ENCODE data around the gene LAIR2. TPM values are rescaled to one million over a fixed set of nuclear protein-coding genes. Genes with fewer than 3 reads are reported as not detected.
A peak's percentile ranks its signal among the peaks of the same experiment; 100 is the strongest.

The LAIR2 gene
- total and polyA plus RNA-seq, 4 donors = 0.19 to 0.24 TPM; not detected in 2

DNA sequence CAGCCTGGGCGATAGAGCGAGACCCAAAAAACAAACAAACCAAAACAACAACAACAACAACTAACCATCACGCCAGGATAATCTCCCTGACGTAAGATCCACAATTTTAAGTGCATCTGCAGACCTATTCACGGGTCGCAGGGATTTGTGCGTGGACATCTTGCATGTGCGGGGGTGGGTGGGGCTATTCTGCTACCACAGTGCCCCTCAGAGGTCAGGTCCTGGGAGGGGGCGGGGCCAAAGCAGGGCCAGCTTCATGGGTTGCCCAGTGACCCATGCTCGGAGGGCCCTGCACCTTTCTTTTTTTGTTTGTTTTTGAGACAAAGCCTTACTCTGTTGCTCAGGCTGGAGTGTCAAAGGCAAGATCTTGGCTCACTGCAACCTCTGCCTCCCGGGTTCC, 26.9 kb upstream of the LAIR2 start:
- no peak for DNase-seq (ENCODE audit: low spot score)
- WGBS = 77% methylated on average over 11 of the region's 11 CpGs
- H3K27me3 ChIP-seq (ENCODE audit: control insufficient read depth in 4 of 4, insufficient read depth in 4 of 4, low read length in 3 of 4) = peaks cover 0 to 5% (median 0%) of the 10 kb centered on the region in 4 donors
- no peaks in the 10 kb centered on the region for H3K9me3 ChIP-seq (ENCODE audit: control insufficient read depth in 4 of 4, low read length in 3 of 4)
- no peak overlapping the region for H3K4me3 ChIP-seq (ENCODE audit: low read depth in 1 of 3, low read length in 3 of 3)
- H3K4me1 ChIP-seq (ENCODE audit: control insufficient read depth in 4 of 4, insufficient read depth in 4 of 4, low read length in 3 of 4) = peaks cover 0 to 4% (median 1%) of the 10 kb centered on the region in 4 donors
- H3K36me3 ChIP-seq (ENCODE audit: control insufficient read depth in 4 of 4, insufficient read depth in 3 of 4, low read depth in 1 of 4, low read length in 3 of 4) = no peaks in the 10 kb centered on the region
- no peak overlapping the region for H3K9ac ChIP-seq (ENCODE audit: low read depth in 1 of 2, low read length in 2 of 2)
- no peak overlapping the region for H3K27ac ChIP-seq (ENCODE audit: low read depth in 1 of 2, low read length in 2 of 2)
- TF ChIP-seq HNF4G (IDR thresholded peaks at IDR 0.05) (no peak), YY1 (IDR thresholded peaks at IDR 0.05) (no peak), RXRA (IDR thresholded peaks at IDR 0.05) (no peak), SP1 (IDR thresholded peaks at IDR 0.05) (no peak), JUND (IDR thresholded peaks at IDR 0.05) (no peak)

DNA sequence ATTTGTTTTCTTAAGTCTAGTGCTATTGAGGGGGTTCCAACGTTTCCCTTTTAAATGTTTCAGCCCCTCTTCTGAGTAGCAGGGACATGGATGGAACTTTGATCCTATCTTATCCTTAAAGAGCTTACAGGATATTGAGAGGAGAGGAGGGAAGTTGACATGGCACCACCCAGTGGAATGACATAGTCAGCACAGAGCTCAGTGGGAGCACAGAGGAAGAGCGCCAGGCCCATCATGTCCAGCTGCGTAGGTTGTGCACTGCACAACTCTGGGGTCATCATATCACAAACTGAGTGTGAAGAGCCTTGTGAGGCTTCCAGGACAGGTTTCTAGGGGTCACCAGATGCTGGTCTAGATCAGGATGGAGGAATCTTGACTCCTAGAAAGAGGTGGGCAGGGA, 25.0 kb upstream of the LAIR2 start:
- DNase-seq (ENCODE audit: low spot score) = no peak
- no peak for TF ChIP-seq RAD21 (IDR thresholded peaks at IDR 0.05)
- Histone ChIP-seq H3K4me1 (ENCODE audit: control insufficient read depth in 4 of 4, insufficient read depth in 4 of 4, low read length in 3 of 4) (no peaks in the 10 kb centered on the region), H3K4me3 (ENCODE audit: low read depth in 1 of 3, low read length in 3 of 3) (no peak overlapping the region), H3K36me3 (ENCODE audit: control insufficient read depth in 4 of 4, insufficient read depth in 3 of 4, low read depth in 1 of 4, low read length in 3 of 4) (no peaks in the 10 kb centered on the region), H3K9me3 (ENCODE audit: control insufficient read depth in 4 of 4, low read length in 3 of 4) (no peaks in the 10 kb centered on the region), H3K27me3 (ENCODE audit: control insufficient read depth in 4 of 4, insufficient read depth in 4 of 4, low read length in 3 of 4) (no peaks in the 10 kb centered on the region), H3K27ac (ENCODE audit: low read depth in 1 of 2, low read length in 2 of 2) (no peak overlapping the region), H3K9ac (ENCODE audit: low read depth in 1 of 2, low read length in 2 of 2) (no peak overlapping the region)
- 57% methylated on average over 3 of the region's 3 CpGs for WGBS

DNA sequence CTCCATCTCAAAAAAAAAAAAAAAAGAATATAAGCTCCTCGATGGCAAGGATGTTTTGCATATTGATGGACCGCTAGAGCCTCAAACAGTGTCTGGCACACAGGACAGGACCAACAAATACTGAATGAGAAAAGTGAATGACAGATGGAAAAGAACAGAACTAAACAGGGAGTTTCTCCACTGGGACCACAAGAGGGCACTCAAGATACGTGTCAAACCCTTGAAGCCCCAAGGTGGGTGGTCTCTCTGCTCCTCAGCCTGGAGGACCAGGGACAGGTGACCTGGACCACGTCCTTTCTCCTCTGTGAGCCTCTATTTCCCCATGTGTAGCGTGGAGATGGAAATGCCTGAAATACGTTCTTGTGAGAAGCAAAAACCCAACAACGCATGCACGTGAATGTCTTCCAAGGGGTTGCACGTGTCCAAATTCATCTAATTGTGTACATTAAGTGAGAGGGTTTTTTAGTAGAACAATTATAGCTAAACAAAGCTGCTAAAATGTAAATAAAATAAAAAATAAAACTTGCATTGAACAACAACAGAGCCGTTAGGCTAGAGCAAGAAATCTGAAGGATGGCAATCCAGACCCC, 23.9 kb upstream of the LAIR2 start:
- Histone ChIP-seq H3K27ac (ENCODE audit: low read depth in 1 of 2, low read length in 2 of 2) (no peak overlapping the region), H3K9me3 (ENCODE audit: control insufficient read depth in 4 of 4, low read length in 3 of 4) (no peaks in the 10 kb centered on the region), H3K36me3 (ENCODE audit: control insufficient read depth in 4 of 4, insufficient read depth in 3 of 4, low read depth in 1 of 4, low read length in 3 of 4) (no peaks in the 10 kb centered on the region), H3K9ac (ENCODE audit: low read depth in 1 of 2, low read length in 2 of 2) (no peak overlapping the region), H3K27me3 (ENCODE audit: control insufficient read depth in 4 of 4, insufficient read depth in 4 of 4, low read length in 3 of 4) (no peaks in the 10 kb centered on the region), H3K4me1 (ENCODE audit: control insufficient read depth in 4 of 4, insufficient read depth in 4 of 4, low read length in 3 of 4) (no peaks in the 10 kb centered on the region), H3K4me3 (ENCODE audit: low read depth in 1 of 3, low read length in 3 of 3) (no peak overlapping the region)
- 19% methylated on average over 10 of the region's 10 CpGs for WGBS
- TF ChIP-seq, protein P1, sequence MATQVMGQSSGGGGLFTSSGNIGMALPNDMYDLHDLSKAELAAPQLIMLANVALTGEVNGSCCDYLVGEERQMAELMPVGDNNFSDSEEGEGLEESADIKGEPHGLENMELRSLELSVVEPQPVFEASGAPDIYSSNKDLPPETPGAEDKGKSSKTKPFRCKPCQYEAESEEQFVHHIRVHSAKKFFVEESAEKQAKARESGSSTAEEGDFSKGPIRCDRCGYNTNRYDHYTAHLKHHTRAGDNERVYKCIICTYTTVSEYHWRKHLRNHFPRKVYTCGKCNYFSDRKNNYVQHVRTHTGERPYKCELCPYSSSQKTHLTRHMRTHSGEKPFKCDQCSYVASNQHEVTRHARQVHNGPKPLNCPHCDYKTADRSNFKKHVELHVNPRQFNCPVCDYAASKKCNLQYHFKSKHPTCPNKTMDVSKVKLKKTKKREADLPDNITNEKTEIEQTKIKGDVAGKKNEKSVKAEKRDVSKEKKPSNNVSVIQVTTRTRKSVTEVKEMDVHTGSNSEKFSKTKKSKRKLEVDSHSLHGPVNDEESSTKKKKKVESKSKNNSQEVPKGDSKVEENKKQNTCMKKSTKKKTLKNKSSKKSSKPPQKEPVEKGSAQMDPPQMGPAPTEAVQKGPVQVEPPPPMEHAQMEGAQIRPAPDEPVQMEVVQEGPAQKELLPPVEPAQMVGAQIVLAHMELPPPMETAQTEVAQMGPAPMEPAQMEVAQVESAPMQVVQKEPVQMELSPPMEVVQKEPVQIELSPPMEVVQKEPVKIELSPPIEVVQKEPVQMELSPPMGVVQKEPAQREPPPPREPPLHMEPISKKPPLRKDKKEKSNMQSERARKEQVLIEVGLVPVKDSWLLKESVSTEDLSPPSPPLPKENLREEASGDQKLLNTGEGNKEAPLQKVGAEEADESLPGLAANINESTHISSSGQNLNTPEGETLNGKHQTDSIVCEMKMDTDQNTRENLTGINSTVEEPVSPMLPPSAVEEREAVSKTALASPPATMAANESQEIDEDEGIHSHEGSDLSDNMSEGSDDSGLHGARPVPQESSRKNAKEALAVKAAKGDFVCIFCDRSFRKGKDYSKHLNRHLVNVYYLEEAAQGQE (IDR thresholded peaks at IDR 0.05) = no peak
- TF ChIP-seq, protein P2, sequence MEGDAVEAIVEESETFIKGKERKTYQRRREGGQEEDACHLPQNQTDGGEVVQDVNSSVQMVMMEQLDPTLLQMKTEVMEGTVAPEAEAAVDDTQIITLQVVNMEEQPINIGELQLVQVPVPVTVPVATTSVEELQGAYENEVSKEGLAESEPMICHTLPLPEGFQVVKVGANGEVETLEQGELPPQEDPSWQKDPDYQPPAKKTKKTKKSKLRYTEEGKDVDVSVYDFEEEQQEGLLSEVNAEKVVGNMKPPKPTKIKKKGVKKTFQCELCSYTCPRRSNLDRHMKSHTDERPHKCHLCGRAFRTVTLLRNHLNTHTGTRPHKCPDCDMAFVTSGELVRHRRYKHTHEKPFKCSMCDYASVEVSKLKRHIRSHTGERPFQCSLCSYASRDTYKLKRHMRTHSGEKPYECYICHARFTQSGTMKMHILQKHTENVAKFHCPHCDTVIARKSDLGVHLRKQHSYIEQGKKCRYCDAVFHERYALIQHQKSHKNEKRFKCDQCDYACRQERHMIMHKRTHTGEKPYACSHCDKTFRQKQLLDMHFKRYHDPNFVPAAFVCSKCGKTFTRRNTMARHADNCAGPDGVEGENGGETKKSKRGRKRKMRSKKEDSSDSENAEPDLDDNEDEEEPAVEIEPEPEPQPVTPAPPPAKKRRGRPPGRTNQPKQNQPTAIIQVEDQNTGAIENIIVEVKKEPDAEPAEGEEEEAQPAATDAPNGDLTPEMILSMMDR (IDR thresholded peaks at IDR 0.05; ENCODE audit: low read depth, low read length, missing input control) = peak; percentile 38
- TF ChIP-seq RAD21 (IDR thresholded peaks at IDR 0.05) (peak; percentile 40 to 78), SP1 (IDR thresholded peaks at IDR 0.05) (no peak)
- no peak for DNase-seq (ENCODE audit: low spot score)

Data from liver (tissue), 9 donors.